GM13977 (cell line): ENCODE measurements around the gene COX8C.
A peak's percentile ranks its signal among the peaks of the same experiment; 100 is the strongest.

Experiments
- DNase-seq: peaks from one replicate; pipeline ENCODE4 v3.0.0; 2012; ENCODE audit warnings: low spot score
- in situ Hi-C: fragments of 300-500 bp; cut with MboI; formaldehyde crosslinking; loops from one replicate; pipeline ENCODE4 v1.12.0; 2022; ENCODE audit warnings: low sequenced_read_pairs, low pct_unique_long_range_greater_than_20kb, mixed read lengths, inconsistent platforms; ENCODE audit not compliant: unreplicated experiment
- TF ChIP-seq, protein P1 (sequence below): IDR thresholded peaks from 2 replicates; pipeline ENCODE4 v1.5.1; 2012; ENCODE audit warnings: mild to moderate bottlenecking, control low read depth; ENCODE audit not compliant: insufficient read depth; ENCODE audit errors: extremely low read depth, missing control alignments

The COX8C gene

GRCh38 chr14:93333631-93334103, 13.3 kb upstream of the COX8C start:
- in situ Hi-C loops: no loop called here
- DNase-seq: no peak

GRCh38 chr14:93337143-93337753, 9.7 kb upstream of the COX8C start:
- in situ Hi-C loops: no loop called here
- DNase-seq: no peak
- TF ChIP-seq, protein P1, sequence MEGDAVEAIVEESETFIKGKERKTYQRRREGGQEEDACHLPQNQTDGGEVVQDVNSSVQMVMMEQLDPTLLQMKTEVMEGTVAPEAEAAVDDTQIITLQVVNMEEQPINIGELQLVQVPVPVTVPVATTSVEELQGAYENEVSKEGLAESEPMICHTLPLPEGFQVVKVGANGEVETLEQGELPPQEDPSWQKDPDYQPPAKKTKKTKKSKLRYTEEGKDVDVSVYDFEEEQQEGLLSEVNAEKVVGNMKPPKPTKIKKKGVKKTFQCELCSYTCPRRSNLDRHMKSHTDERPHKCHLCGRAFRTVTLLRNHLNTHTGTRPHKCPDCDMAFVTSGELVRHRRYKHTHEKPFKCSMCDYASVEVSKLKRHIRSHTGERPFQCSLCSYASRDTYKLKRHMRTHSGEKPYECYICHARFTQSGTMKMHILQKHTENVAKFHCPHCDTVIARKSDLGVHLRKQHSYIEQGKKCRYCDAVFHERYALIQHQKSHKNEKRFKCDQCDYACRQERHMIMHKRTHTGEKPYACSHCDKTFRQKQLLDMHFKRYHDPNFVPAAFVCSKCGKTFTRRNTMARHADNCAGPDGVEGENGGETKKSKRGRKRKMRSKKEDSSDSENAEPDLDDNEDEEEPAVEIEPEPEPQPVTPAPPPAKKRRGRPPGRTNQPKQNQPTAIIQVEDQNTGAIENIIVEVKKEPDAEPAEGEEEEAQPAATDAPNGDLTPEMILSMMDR: peak; percentile 42

More at GRCh38 chr14:93333631-93334103, 13.3 kb upstream of the COX8C start:
- TF ChIP-seq, protein P1: no peak

- in situ Hi-C loops: no loop called here
- TF ChIP-seq, protein P1: no peak
- no peak for DNase-seq
Measured at GRCh38 chr14:93337884-93338283, 9.1 kb upstream of the COX8C start.

GRCh38 chr14:93343266-93343665, 3.7 kb upstream of the COX8C start:
- TF ChIP-seq, protein P1: no peak
- in situ Hi-C loops: no loop called here
- no peak for DNase-seq

GRCh38 chr14:93343797-93344196, 3.2 kb upstream of the COX8C start:
- DNase-seq: no peak
- in situ Hi-C loops: no loop called here

GRCh38 chr14:93347850-93348249, 868 bp downstream of the COX8C start:
- in situ Hi-C loops: no loop called here
- TF ChIP-seq, protein P1: no peak
- DNase-seq: no peak

More at GRCh38 chr14:93343797-93344196, 3.2 kb upstream of the COX8C start:
- TF ChIP-seq, protein P1: no peak
